Neuronal stem cell (in vitro differentiated cells): ENCODE data around the gene TNIP3.

Source experiments
- DNase-seq: peaks from one replicate; pipeline ENCODE4 v3.0.0-alpha.2; 2013; ENCODE audit warnings: low spot score
- H2AFZ ChIP-seq: one replicate; pipeline ENCODE4 v1.6.1; 2013; ENCODE audit warnings: mild to moderate bottlenecking, low read length, inconsistent platforms
- H2AK5ac ChIP-seq: 2 replicates; pipeline ENCODE4 v1.6.1; 2013; ENCODE audit warnings: low read depth, mild to moderate bottlenecking, inconsistent platforms, low read length, moderate library complexity, mixed read lengths
- H2BK120ac ChIP-seq: 2 replicates; pipeline ENCODE4 v1.6.1; 2013; ENCODE audit warnings: low read depth, mild to moderate bottlenecking, inconsistent platforms, low read length, moderate library complexity, mixed read lengths
- H2BK12ac ChIP-seq: one replicate; pipeline ENCODE4 v1.6.1; 2013; ENCODE audit warnings: low read length, inconsistent platforms
- H2BK15ac ChIP-seq: 2 replicates; pipeline ENCODE4 v1.6.1; 2013; ENCODE audit warnings: mild to moderate bottlenecking, low read length, inconsistent platforms, mixed read lengths
- H2BK5ac ChIP-seq: one replicate; pipeline ENCODE4 v1.6.1; 2013; ENCODE audit warnings: inconsistent platforms, mild to moderate bottlenecking, low read length, moderate library complexity
- H3K14ac ChIP-seq: one replicate; pipeline ENCODE4 v1.6.1; 2013; ENCODE audit warnings: low read length, inconsistent platforms
- H3K18ac ChIP-seq: 2 replicates; pipeline ENCODE4 v1.6.1; 2013; ENCODE audit warnings: low read length, inconsistent platforms
- H3K23ac ChIP-seq: 2 replicates; pipeline ENCODE4 v1.6.1; 2013; ENCODE audit warnings: low read depth, mild to moderate bottlenecking, mixed read lengths, low read length, inconsistent platforms; ENCODE audit not compliant: poor library complexity
- H3K27ac ChIP-seq: replicated peaks from 3 replicates; pipeline ENCODE4 v1.5.1; 2013; ENCODE audit warnings: low read length, inconsistent platforms
- H3K27me3 ChIP-seq, 3 experiments: 2 replicates each; pipeline ENCODE4 v1.6.1; 2013; ENCODE audit warnings: low read length in 3 of 3, mild to moderate bottlenecking in 2 of 3, inconsistent platforms in 1 of 3, low read depth in 1 of 3, mixed read lengths in 1 of 3, moderate library complexity in 1 of 3; ENCODE audit not compliant: control insufficient read depth in 3 of 3, insufficient read depth in 3 of 3
- H3K36me3 ChIP-seq, 2 donors: replicated peaks in 1 of 2; 2 replicates each; pipeline ENCODE4 v1.6.1; 2013; ENCODE audit warnings: low read length in 2 of 2; ENCODE audit not compliant: control insufficient read depth in 2 of 2, insufficient read depth in 2 of 2
- H3K4ac ChIP-seq: 2 replicates; pipeline ENCODE4 v1.6.1; 2013; ENCODE audit warnings: inconsistent platforms, mild to moderate bottlenecking, low read length, moderate library complexity
- H3K4me1 ChIP-seq, 2 donors: 1 replicate in 1 of 2; 2 replicates in 1 of 2; pipeline ENCODE4 v1.6.1; 2013; ENCODE audit warnings: low read length in 2 of 2, low read depth in 1 of 2; ENCODE audit not compliant: control insufficient read depth in 2 of 2, insufficient read depth in 1 of 2
- H3K4me2 ChIP-seq: one replicate; pipeline ENCODE4 v1.6.1; 2013; ENCODE audit warnings: mild to moderate bottlenecking, low read length, inconsistent platforms; ENCODE audit not compliant: insufficient read depth, poor library complexity, severe bottlenecking
- H3K4me3 ChIP-seq, 2 donors: 2 replicates each; pipeline ENCODE4 v1.5.1; 2013; ENCODE audit warnings: low read length in 2 of 2, mild to moderate bottlenecking in 2 of 2, inconsistent platforms in 1 of 2, moderate library complexity in 1 of 2
- H3K79me1 ChIP-seq: one replicate; pipeline ENCODE4 v1.6.1; 2013; ENCODE audit warnings: low read depth, mild to moderate bottlenecking, inconsistent platforms, low read length, moderate library complexity
- H3K9ac ChIP-seq: one replicate; pipeline ENCODE4 v1.6.1; 2013; ENCODE audit warnings: mild to moderate bottlenecking, low read depth, low read length, inconsistent platforms; ENCODE audit not compliant: poor library complexity
- H3K9me3 ChIP-seq, 2 donors: replicated peaks in 1 of 2; 2 replicates each; pipeline versions ENCODE3 to v1.6.1; 2013; ENCODE audit warnings: low read length in 2 of 2, mild to moderate bottlenecking in 2 of 2, inconsistent platforms in 1 of 2, low read depth in 1 of 2, mixed read lengths in 1 of 2, moderate library complexity in 1 of 2; ENCODE audit not compliant: control insufficient read depth in 2 of 2, insufficient read depth in 1 of 2
- H4K8ac ChIP-seq: one replicate; pipeline ENCODE4 v1.6.1; 2013; ENCODE audit warnings: low read depth, mild to moderate bottlenecking, inconsistent platforms, low read length, moderate library complexity
- H4K91ac ChIP-seq: one replicate; pipeline ENCODE4 v1.6.1; 2013; ENCODE audit warnings: low read length, low read depth, mild to moderate bottlenecking, inconsistent platforms; ENCODE audit not compliant: poor library complexity
- WGBS, 2 donors: extraction: QIAGEN DNeasy Blood & Tissue Kit; methylation state at CpG; one replicate each; pipeline ENCODE4 v1.1.7; 2013; ENCODE audit warnings: missing lambda C conversion rate in 2 of 2, mixed read lengths in 1 of 2; ENCODE audit not compliant: insufficient read length in 2 of 2, insufficient replicate concordance in 1 of 2; ENCODE audit errors: extremely low coverage in 2 of 2; 5-methylcytosine and 5-hydroxymethylcytosine counted together

The TNIP3 gene

DNA sequence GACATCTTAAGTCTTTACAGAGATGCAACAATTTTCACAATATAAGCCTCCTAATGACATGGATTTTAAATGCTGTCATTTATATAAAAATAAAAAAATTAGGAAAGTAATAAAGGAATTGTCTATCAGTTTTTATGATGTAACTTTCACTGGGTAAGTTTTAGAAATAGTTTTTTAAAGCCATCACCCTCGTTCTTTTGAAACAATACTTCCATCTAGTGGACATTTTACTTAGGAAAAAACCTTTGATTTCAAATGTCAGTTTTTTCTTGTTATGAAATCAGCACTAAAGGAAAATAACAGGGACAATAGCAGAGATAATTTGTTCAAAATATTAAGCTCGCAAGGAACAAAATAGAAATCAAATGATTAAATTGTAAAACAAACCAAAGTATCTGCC lies 67.5 kb downstream of the TNIP3 start:
- Histone ChIP-seq H2AK5ac (no peak overlapping the region), H3K27me3 (no peaks in the 10 kb centered on the region), H3K36me3 (no peaks in the 10 kb centered on the region), H3K4me1 (no peaks in the 10 kb centered on the region), H3K4me2 (no peak overlapping the region), H3K23ac (no peak overlapping the region), H3K4ac (no peak overlapping the region), H3K27ac (no peak overlapping the region), H3K79me1 (no peaks in the 10 kb centered on the region), H2BK15ac (no peak overlapping the region), H3K18ac (no peak overlapping the region), H3K9ac (no peak overlapping the region), H2BK12ac (no peak overlapping the region), H2BK5ac (no peak overlapping the region), H3K9me3 (peaks cover 0 to 2% of the 10 kb centered on the region in 2 donors), H4K91ac (no peak overlapping the region), H2AFZ (no peak overlapping the region), H4K8ac (no peak overlapping the region), H3K4me3 (no peak overlapping the region), H2BK120ac (no peak overlapping the region), H3K14ac (no peak overlapping the region)
- WGBS, 2 donors = no CpG with 5 or more reads among the region's 2 CpGs
- peak; percentile 9 for DNase-seq

GRCh38 chr4:121096191-121096590 lies 67.9 kb downstream of the TNIP3 start:
- Histone ChIP-seq H3K23ac (no peak overlapping the region), H3K4me1 (no peaks in the 10 kb centered on the region), H4K91ac (no peak overlapping the region), H3K4me2 (no peak overlapping the region), H2BK12ac (no peak overlapping the region), H3K79me1 (no peaks in the 10 kb centered on the region), H2AFZ (no peak overlapping the region), H2BK120ac (no peak overlapping the region), H2BK5ac (no peak overlapping the region), H3K4me3 (no peak overlapping the region), H3K18ac (no peak overlapping the region), H2AK5ac (no peak overlapping the region), H3K27ac (no peak overlapping the region), H3K9me3 (peaks cover 0 to 2% of the 10 kb centered on the region in 2 donors), H3K14ac (no peak overlapping the region), H3K9ac (no peak overlapping the region), H2BK15ac (no peak overlapping the region), H3K27me3 (no peaks in the 10 kb centered on the region), H3K36me3 (no peaks in the 10 kb centered on the region), H4K8ac (no peak overlapping the region), H3K4ac (no peak overlapping the region)
- DNase-seq = no peak

DNA sequence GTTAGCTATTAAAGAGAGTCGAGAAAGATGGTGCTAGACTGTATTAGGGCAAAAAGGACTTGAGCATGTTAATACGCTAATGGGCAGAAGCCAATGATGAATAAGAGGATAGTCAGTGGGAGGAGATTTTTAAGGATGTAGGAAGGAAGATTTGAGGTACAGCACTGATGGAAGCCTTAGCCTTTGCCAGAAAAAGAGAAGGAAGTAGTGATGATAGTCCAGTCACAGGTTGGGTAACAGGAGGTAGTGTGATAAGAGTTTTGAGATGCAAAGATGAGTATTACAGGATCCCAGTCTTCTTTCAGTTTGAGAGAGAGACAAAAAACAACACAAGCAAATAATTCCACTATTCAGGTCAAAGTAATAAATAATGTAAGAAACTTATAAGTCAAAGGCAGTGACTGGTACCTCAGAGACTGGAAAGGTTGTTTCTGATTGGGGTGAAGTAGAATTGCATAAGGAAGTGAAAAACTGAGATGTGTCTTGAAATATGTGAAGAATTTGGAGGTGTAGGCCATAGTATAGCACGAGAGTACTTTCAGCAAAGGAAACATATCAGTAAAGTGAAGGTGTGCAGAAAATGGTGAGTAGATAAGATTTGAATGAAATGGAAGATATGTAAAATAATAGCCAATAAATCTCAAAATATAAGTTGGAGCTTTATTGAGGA lies 69.7 kb downstream of the TNIP3 start:
- Histone ChIP-seq H3K4me3 (no peak overlapping the region), H3K4ac (no peak overlapping the region), H4K91ac (no peak overlapping the region), H4K8ac (no peak overlapping the region), H3K18ac (no peak overlapping the region), H3K27ac (no peak overlapping the region), H3K4me2 (no peak overlapping the region), H3K9me3 (no peaks in the 10 kb centered on the region), H2BK5ac (no peak overlapping the region), H3K9ac (no peak overlapping the region), H2AFZ (no peak overlapping the region), H3K4me1 (no peaks in the 10 kb centered on the region), H2BK15ac (no peak overlapping the region), H2BK120ac (no peak overlapping the region), H2AK5ac (no peak overlapping the region), H3K79me1 (no peaks in the 10 kb centered on the region), H3K23ac (no peak overlapping the region), H2BK12ac (no peak overlapping the region), H3K14ac (no peak overlapping the region), H3K27me3 (no peaks in the 10 kb centered on the region), H3K36me3 (no peaks in the 10 kb centered on the region)
- DNase-seq = no peak
- no CpG with 5 or more reads among the region's 3 CpGs for WGBS, 2 donors

DNA sequence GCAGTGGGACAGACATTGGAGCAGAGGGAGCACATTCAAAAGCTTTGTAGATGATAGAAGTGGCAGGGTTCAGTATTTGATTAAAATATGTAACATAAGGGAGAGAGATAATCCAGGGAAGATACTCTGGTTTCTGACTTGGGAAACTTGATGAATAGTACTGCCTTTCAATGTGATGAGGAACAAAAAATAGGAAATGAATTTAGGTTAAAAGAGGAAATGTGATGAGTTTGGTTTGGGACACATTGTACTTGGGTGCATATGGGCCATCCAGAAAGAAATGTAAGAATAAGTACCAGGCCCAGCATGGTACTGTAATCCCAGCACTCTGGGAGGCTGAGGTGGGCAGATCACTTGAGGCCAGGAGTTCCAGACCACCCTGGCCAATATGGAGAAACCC lies 70.9 kb downstream of the TNIP3 start:
- H3K79me1 ChIP-seq = no peaks in the 10 kb centered on the region
- no peak overlapping the region for H2BK15ac ChIP-seq
- H3K4me3 ChIP-seq = no peak overlapping the region
- H3K27ac ChIP-seq = no peak overlapping the region
- no peak for DNase-seq
- no peak overlapping the region for H2BK5ac ChIP-seq
- no peak overlapping the region for H3K18ac ChIP-seq
- no peaks in the 10 kb centered on the region for H3K9me3 ChIP-seq
- H3K4me1 ChIP-seq = no peaks in the 10 kb centered on the region
- no peak overlapping the region for H4K8ac ChIP-seq
- H3K36me3 ChIP-seq = no peaks in the 10 kb centered on the region
- no peak overlapping the region for H3K4ac ChIP-seq
- H2BK12ac ChIP-seq = no peak overlapping the region
- no peak overlapping the region for H3K14ac ChIP-seq
- H3K27me3 ChIP-seq = no peaks in the 10 kb centered on the region
- no peak overlapping the region for H2BK120ac ChIP-seq
- H3K23ac ChIP-seq = no peak overlapping the region
- no peak overlapping the region for H3K4me2 ChIP-seq
- no peak overlapping the region for H2AK5ac ChIP-seq
- H4K91ac ChIP-seq = no peak overlapping the region
- H2AFZ ChIP-seq = no peak overlapping the region
- H3K9ac ChIP-seq = no peak overlapping the region
